Measurements from ENCODE around the gene ENTPD2. TPM values are rescaled to one million over a fixed set of nuclear protein-coding genes. Genes with fewer than 3 reads are reported as not detected.

Gene ENTPD2
- total RNA-seq, 4 donors from 2014 or later = 3.6 to 17.1 (median 14.1) TPM

DNA sequence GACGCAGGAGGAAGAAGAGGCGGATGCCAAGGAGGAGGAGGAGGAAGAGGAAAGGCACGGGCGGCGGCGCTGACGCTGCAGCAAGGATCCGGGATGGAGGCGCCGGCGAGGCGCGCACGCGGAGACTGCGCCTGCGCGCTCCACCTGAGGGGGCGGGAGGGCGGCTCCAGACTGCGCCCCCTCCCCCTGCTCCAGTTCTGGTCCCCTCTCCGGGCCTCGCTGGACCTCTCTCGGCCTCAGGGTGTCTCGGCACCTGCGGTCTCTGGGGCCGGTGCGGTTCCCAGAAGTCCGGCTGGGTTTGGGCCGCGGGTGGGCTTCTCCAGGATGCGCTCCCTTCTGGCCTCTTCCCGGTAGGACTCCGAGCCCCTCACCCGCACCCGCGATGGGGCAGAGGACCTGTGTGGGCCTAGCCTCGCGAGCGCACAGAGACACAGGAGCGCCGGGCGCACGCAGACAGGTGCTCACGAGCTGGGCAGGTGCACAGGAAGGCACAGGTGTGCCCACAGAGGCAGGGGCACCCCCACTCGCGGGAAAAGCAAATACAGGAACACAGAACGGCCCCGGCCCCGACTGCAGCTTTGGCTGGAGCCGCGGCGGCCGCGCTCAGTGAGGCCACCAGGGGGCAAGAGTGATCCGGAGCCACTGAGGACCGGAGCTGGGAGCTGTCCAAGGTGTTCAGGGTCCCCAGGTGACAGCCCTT lies 7.6 kb downstream of the ENTPD2 start, which contains the start of gene NPDC1:
NPDC1 (minus strand) TSS at position 90 of the 700 bp plus-strand sequence. CDS start 188 bp downstream, outside the sequence.
- WGBS, 2 donors (ENCODE audit: low coverage in 1 of 2) = 3% methylated on average over 42 of the region's 57 CpGs; no CpG with 5 or more reads in 1 of the 2 donors
- H3K27me3 ChIP-seq = peaks cover 64% of the 10 kb centered on the region
- H3K27ac ChIP-seq = peak within 1 kb of the TSS; percentile 56 to 75 (median 64)
- peak; percentile 86 for DNase-seq
- TF ChIP-seq, protein P1, sequence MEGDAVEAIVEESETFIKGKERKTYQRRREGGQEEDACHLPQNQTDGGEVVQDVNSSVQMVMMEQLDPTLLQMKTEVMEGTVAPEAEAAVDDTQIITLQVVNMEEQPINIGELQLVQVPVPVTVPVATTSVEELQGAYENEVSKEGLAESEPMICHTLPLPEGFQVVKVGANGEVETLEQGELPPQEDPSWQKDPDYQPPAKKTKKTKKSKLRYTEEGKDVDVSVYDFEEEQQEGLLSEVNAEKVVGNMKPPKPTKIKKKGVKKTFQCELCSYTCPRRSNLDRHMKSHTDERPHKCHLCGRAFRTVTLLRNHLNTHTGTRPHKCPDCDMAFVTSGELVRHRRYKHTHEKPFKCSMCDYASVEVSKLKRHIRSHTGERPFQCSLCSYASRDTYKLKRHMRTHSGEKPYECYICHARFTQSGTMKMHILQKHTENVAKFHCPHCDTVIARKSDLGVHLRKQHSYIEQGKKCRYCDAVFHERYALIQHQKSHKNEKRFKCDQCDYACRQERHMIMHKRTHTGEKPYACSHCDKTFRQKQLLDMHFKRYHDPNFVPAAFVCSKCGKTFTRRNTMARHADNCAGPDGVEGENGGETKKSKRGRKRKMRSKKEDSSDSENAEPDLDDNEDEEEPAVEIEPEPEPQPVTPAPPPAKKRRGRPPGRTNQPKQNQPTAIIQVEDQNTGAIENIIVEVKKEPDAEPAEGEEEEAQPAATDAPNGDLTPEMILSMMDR (IDR thresholded peaks at IDR 0.05) = peak; percentile 85 to 94 (median 92)
- TF ChIP-seq POLR2AphosphoS5 (IDR thresholded peaks at IDR 0.05) = peak in 1 of 3 donors; percentile 25
- no peak for TF ChIP-seq POLR2A (IDR thresholded peaks at IDR 0.05)
- TF ChIP-seq EP300 (IDR thresholded peaks at IDR 0.05; ENCODE audit: low read depth) = no peak
- peaks cover 22 to 38% (median 33%) of the 10 kb centered on the region in 4 donors for H3K4me1 ChIP-seq
- no peaks in the 10 kb centered on the region for H3K36me3 ChIP-seq
- H3K4me3 ChIP-seq = peak within 1 kb of the TSS; percentile 16 to 60 (median 50)
- in situ Hi-C loops (cut with MboI; ENCODE audit: low pct_ligation_motif_present in 1 of 4, low pct_unique_long_range_greater_than_20kb in 1 of 4, low sequenced_read_pairs in 3 of 4) (loop anchor here in 3 of 4 donors (10.0 to 25.0 kb wide), 2 partner anchors 259 to 261 kb away; partner anchors contain the start of genes CCDC183 (in 2 of the 3) and TMEM141 (in 2 of the 3)), intact Hi-C loops (cut with DNase I; ENCODE audit: low total_unique reads) (loop anchor here (2.0 kb wide), 1 partner anchor 23 kb away; no protein-coding TSS in a partner anchor)
- no peaks in the 10 kb centered on the region for H3K9me3 ChIP-seq

DNA sequence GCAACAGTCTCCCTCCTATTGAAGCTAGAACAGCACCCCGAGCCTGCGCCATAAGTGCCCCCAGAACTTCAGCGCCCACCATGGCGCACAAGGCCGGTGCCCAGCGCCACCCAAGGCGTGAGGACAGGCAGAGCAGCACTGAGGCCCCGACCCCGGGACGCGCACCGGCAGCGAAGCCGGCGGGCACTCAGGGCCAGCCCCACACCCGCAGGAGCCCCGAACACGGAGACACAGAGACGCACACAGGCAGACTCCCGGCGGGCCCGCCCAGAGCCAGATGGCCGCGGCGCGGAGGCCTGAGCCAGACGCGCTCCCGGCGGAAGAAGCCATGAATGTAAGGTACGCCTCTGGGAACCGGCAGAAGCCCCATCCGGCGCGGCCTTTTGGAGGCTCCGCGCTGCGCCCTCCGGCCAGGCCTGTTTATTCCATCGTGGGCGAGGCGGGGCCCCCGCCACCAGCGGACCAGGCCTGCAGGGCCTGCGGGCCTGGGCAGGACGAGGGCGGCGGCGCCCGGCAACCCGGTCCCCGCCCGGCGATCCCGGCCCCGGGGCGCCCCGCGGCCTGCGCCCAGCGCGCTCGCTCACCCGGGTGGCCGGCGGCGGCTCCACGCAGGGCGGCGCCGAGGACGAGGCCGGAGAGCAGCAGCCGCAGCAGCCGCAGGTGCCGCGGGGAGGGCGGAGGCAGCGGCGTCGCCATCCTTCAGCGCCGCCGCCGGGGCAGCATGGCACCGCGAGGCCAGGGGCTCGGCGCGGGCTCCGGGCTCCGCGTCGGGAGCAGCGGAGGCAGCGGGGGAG lies 8.4 kb downstream of the ENTPD2 start:
- Histone ChIP-seq H3K4me3 (peak overlapping the region; percentile 16 to 60 (median 50)), H3K27ac (peak overlapping the region; percentile 56 to 75 (median 64)), H3K27me3 (peaks cover 62% of the 10 kb centered on the region), H3K36me3 (no peaks in the 10 kb centered on the region), H3K4me1 (peaks cover 22 to 38% (median 33%) of the 10 kb centered on the region in 4 donors), H3K9me3 (no peaks in the 10 kb centered on the region)
- intact Hi-C loops (cut with DNase I; ENCODE audit: low total_unique reads) (loop anchor here (2.0 kb wide), 1 partner anchor 23 kb away; no protein-coding TSS in a partner anchor), in situ Hi-C loops (cut with MboI; ENCODE audit: low pct_ligation_motif_present in 1 of 4, low pct_unique_long_range_greater_than_20kb in 1 of 4, low sequenced_read_pairs in 3 of 4) (loop anchor here in 3 of 4 donors (10.0 to 25.0 kb wide), 2 partner anchors 258 to 261 kb away; partner anchors contain the start of genes CCDC183 (in 2 of the 3) and TMEM141 (in 2 of the 3))
- no peak for DNase-seq
- 2% methylated on average over 33 of the region's 96 CpGs; no CpG with 5 or more reads in 1 of the 2 donors for WGBS, 2 donors (ENCODE audit: low coverage in 1 of 2)
- TF ChIP-seq, protein P1 (IDR thresholded peaks at IDR 0.05) = no peak
- TF ChIP-seq EP300 (IDR thresholded peaks at IDR 0.05; ENCODE audit: low read depth) = no peak
- peak in 1 of 3 donors; percentile 11 for TF ChIP-seq POLR2AphosphoS5 (IDR thresholded peaks at IDR 0.05)

DNA sequence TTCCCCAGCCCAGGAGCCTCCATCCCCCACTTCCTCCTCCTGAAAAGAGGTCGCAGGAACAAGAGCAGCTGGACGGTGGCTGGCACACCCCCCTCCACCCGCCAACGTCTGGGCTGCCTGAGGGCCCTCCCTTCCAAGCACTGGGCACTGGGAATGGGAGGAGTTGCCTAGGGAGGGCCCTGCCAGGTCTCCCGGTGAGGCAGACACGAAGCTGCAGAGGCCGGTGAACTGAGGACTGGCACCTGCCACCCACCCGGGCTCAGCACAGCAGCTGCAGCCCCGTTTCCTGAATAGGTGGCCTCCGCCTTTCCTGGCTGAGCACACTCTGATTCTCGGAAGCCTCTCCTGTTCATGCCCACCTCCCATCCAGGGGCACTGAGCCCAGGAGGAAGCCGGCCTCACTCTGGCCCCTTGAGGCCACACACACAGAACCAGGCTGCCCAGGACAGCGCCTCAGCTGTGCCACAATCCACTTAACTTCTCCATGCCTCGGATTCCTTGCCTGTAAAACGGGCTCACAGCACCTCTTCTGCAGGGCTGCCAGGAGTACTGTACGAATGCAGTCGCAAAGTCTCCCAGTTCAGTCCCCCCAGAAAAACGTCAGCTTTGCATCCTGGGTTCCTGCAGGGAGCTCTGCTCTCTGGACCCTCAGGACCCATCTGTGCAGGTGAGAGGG lies 9.2 kb downstream of the ENTPD2 start:
- WGBS, 2 donors (ENCODE audit: low coverage in 1 of 2) = 24% methylated on average over 12 of the region's 18 CpGs; no CpG with 5 or more reads in 1 of the 2 donors
- in situ Hi-C loops (cut with MboI; ENCODE audit: low pct_ligation_motif_present in 1 of 4, low pct_unique_long_range_greater_than_20kb in 1 of 4, low sequenced_read_pairs in 3 of 4) = loop anchor here in 3 of 4 donors (10.0 to 25.0 kb wide), 2 partner anchors 257 to 260 kb away; partner anchors contain the start of genes CCDC183 (in 2 of the 3) and TMEM141 (in 2 of the 3)
- Histone ChIP-seq H3K27me3 (peaks cover 60% of the 10 kb centered on the region), H3K4me1 (peaks cover 22 to 38% (median 33%) of the 10 kb centered on the region in 4 donors), H3K36me3 (no peaks in the 10 kb centered on the region), H3K4me3 (peak overlapping the region in 3 of 4 donors; percentile 46 to 60 (median 55)), H3K27ac (peak overlapping the region; percentile 56 to 75 (median 64)), H3K9me3 (no peaks in the 10 kb centered on the region)
- intact Hi-C loops (cut with DNase I; ENCODE audit: low total_unique reads) = no loop called here
- TF ChIP-seq POLR2AphosphoS5 (IDR thresholded peaks at IDR 0.05) = peak; percentile 40 to 60 (median 56)
- TF ChIP-seq, protein P1 (IDR thresholded peaks at IDR 0.05) = no peak
- TF ChIP-seq POLR2A (IDR thresholded peaks at IDR 0.05) = peak; percentile 33
- no peak for TF ChIP-seq EP300 (IDR thresholded peaks at IDR 0.05; ENCODE audit: low read depth)
- peak; percentile 67 for DNase-seq

Measured in transverse colon (tissue), 4 donors.